GM21381 (cell line): ENCODE data around the gene ZRSR2.
"Not testable (repeated sequence)": the region's sequence is repeated elsewhere in the genome, so short reads cannot be mapped to it uniquely, and the experiment has no call there.

Experiments
- ATAC-seq: cut with Tn5 transposase; IDR thresholded peaks from one replicate; pipeline ENCODE4 v1.9.1; 2021; ENCODE audit warnings: mild to moderate bottlenecking, moderate library complexity; ENCODE audit not compliant: unreplicated experiment

ZRSR2 gene

GRCh38 chrX:15790769-15791290 lies 546 bp downstream of the ZRSR2 start:
- ATAC-seq, result peak; percentile 6

GRCh38 chrX:15797707-15798106 lies 7.4 kb downstream of the ZRSR2 start:
- no peak for ATAC-seq

- ATAC-seq, result no peak
Measured at GRCh38 chrX:15804563-15804962, 14.3 kb downstream of the ZRSR2 start.

- ATAC-seq, result no peak
Measured at GRCh38 chrX:15808254-15808653, 18.0 kb downstream of the ZRSR2 start.

- ATAC-seq, result no peak
Measured at GRCh38 chrX:15812192-15812938, 22.1 kb downstream of the ZRSR2 start.

GRCh38 chrX:15813416-15813815 lies 23.1 kb downstream of the ZRSR2 start:
- no peak for ATAC-seq

- no peak for ATAC-seq
Measured at GRCh38 chrX:15814771-15815365, 24.6 kb downstream of the ZRSR2 start.

GRCh38 chrX:15815779-15816437 lies 25.6 kb downstream of the ZRSR2 start:
- ATAC-seq, result no peak

GRCh38 chrX:15816438-15816809 lies 26.1 kb downstream of the ZRSR2 start:
- ATAC-seq, result no peak

GRCh38 chrX:15816886-15817285 lies 26.6 kb downstream of the ZRSR2 start:
- ATAC-seq, result no peak

- no peak for ATAC-seq
Measured at GRCh38 chrX:15820106-15821073, 30.1 kb downstream of the ZRSR2 start.

GRCh38 chrX:15822922-15823321 lies 32.6 kb downstream of the ZRSR2 start:
- ATAC-seq, result no peak

GRCh38 chrX:15825936-15826335 lies 35.7 kb downstream of the ZRSR2 start:
- ATAC-seq, result no peak

- ATAC-seq, result no peak
Measured at GRCh38 chrX:15829217-15829616, 38.9 kb downstream of the ZRSR2 start.

GRCh38 chrX:15831347-15831746 lies 41.1 kb downstream of the ZRSR2 start:
- ATAC-seq, result not testable (repeated sequence)

- ATAC-seq, result no peak
Measured at GRCh38 chrX:15834053-15834452, 43.8 kb downstream of the ZRSR2 start.

- no peak for ATAC-seq
Measured at GRCh38 chrX:15834827-15835595, 44.7 kb downstream of the ZRSR2 start.

GRCh38 chrX:15838017-15838416 lies 47.7 kb downstream of the ZRSR2 start:
- no peak for ATAC-seq

GRCh38 chrX:15841853-15842516 lies 51.7 kb downstream of the ZRSR2 start:
- no peak for ATAC-seq
